NCI-H1092 treated with DMSO at 0.1 percent for 48 hours (cell line): Measurements from ENCODE around the gene CYP1B1.

ENCODE experiments used
- DNase-seq: peaks from one replicate; lab custom pipeline; 2025; lab: John Stamatoyannopoulos, UW

The CYP1B1 gene

GRCh38 chr2:38074764-38075506 is 1.0 kb downstream of the CYP1B1 start:
- DNase-seq, result no peak

GRCh38 chr2:38074058-38074763 is 1.7 kb downstream of the CYP1B1 start:
- no peak for DNase-seq

- DNase-seq, result no peak
Measured at GRCh38 chr2:38073211-38074057, 2.5 kb downstream of the CYP1B1 start.

GRCh38 chr2:38070438-38070837 is 5.5 kb downstream of the CYP1B1 start:
- DNase-seq, result no peak

GRCh38 chr2:38068234-38068633 is 7.7 kb downstream of the CYP1B1 start:
- no peak for DNase-seq

GRCh38 chr2:38066421-38067115 is 9.4 kb downstream of the CYP1B1 start:
- DNase-seq, result no peak

- DNase-seq, result no peak
Measured at GRCh38 chr2:38065502-38066135, 10.3 kb downstream of the CYP1B1 start.

GRCh38 chr2:38064801-38065501 is 11.0 kb downstream of the CYP1B1 start:
- DNase-seq, result no peak

GRCh38 chr2:38060236-38061018 is 15.5 kb downstream of the CYP1B1 start:
- DNase-seq, result no peak

GRCh38 chr2:38057651-38058410 is 18.1 kb downstream of the CYP1B1 start:
- no peak for DNase-seq

- DNase-seq, result no peak
Measured at GRCh38 chr2:38056216-38056615, 19.7 kb downstream of the CYP1B1 start.

- no peak for DNase-seq
Measured at GRCh38 chr2:38045811-38046210, 30.1 kb downstream of the CYP1B1 start.

GRCh38 chr2:38039121-38039910 is 36.6 kb downstream of the CYP1B1 start:
- DNase-seq, result no peak

- DNase-seq, result no peak
Measured at GRCh38 chr2:38038682-38039081, 37.3 kb downstream of the CYP1B1 start.

- no peak for DNase-seq
Measured at GRCh38 chr2:38037757-38038621, 38.0 kb downstream of the CYP1B1 start.

- no peak for DNase-seq
Measured at GRCh38 chr2:38037325-38037724, 38.6 kb downstream of the CYP1B1 start.

- no peak for DNase-seq
Measured at GRCh38 chr2:38035968-38036367, 40.0 kb downstream of the CYP1B1 start.

- no peak for DNase-seq
Measured at GRCh38 chr2:38033646-38034045, 42.3 kb downstream of the CYP1B1 start.
